H1 (cell line): ENCODE data around the gene GRB14. TPM values are rescaled to one million over a fixed set of nuclear protein-coding genes. Genes with fewer than 3 reads are reported as not detected.

Experiments
- FOSL1 ChIP-seq: IDR thresholded peaks from 2 replicates; pipeline ENCODE4 v1.6.1; 2011; ENCODE audit warnings: mild to moderate bottlenecking, low read depth, low read length, moderate library complexity; ENCODE audit not compliant: insufficient read depth
- polyA plus RNA-seq, 7 experiments: library from polyadenylated mRNA; depleted of rRNA in 3 of 7; stranded (reverse) in 5 of 7; unstranded in 2 of 7; fragments of >200 nt in 5 of 7; fragments of 200-250 nt in 2 of 7; gene quantifications; 1 replicate in 5 of 7; 2 replicates in 1 of 7; 4 replicates in 1 of 7; pipeline versions ENCODE4 v1.2.1 to v1.2.3, GENCODE V29; 2011 to 2013; ENCODE audit warnings: missing spikeins in 2 of 7, mixed read lengths in 2 of 7
- total RNA-seq: library from RNA; stranded (reverse); fragmentation: NEBNext Ultra II Directional; extraction: Animal tissue kit (Norgen Biotek cat#: 25700); gene quantifications from 2 replicates; pipeline ENCODE4 v1.2.1, GENCODE V29; 2021

Gene GRB14
- total and polyA plus RNA-seq, 2 of the 8 experiments (the other 6 are each of a cell fraction or from before 2014, with no cell fraction given), result 2.5 to 11.6 TPM

DNA sequence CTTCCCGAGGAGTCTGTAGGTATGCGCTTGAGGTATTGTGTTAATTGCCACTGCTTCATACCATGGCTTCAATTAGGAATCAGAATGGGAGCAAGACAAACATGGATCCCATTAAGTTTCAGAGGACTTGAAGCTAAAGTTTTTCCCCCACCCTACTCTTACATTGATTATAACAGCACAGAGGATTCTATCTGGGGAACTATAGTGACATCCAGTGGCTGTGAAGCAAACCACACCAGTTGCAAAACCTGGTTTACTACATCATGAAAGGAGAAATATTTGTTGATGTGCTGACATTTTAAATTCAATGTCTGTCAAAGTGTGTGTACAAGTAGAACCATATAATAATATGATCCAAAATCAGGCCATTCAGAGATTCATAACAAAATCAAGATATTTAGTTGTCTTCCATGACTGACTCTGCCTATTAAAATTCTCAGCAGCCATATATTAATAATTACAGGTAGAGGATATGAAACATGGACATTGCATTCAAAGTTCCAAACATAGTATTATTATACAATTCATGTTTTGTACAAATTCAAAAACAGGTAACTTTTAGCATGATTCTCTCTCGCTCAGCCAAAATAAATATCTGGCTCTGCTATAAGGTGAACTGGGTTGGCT, 82.9 kb downstream of the GRB14 start (continued):
- TF ChIP-seq FOSL1, result no peak
